ENCODE results near the gene ARHGAP26. TPM values are rescaled to one million over a fixed set of nuclear protein-coding genes. Genes with fewer than 3 reads are reported as not detected.
A peak's percentile ranks its signal among the peaks of the same experiment; 100 is the strongest.

ARHGAP26 gene
- total RNA-seq, 1 experiment from 2014 or later = 39.8 TPM

DNA sequence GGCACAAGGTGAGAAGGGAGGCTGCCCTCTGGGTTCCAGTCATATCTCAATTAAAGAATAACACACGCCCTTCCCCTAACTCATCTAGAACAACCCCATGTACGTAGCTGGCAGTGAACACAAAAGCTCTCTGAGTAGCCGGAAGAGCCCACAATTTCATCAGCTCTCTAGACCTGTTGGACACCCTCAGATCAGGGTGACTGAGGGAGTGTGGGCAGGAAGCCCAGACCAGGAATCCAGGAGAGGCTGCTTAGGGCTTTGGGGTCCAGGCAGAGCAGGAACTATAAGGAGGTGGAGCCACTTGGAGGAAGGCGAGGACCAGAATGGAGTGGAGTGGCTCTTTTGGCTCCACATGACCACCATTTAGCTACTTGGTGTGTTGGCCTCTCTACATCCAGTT, 395.9 kb downstream of the ARHGAP26 start:
- Histone ChIP-seq H3K9me2 (replicated peaks; ENCODE audit: insufficient read depth, low read length) (no peaks in the 10 kb centered on the region), H3K4me1 (ENCODE audit: low read length) (peaks cover 92% of the 10 kb centered on the region), H3K4me2 (ENCODE audit: low read depth, low read length, poor library complexity, severe bottlenecking) (peak overlapping the region; percentile 55), H3K9ac (ENCODE audit: low read length) (peak overlapping the region; percentile 66), H4K20me1 (ENCODE audit: insufficient read depth, low read depth, low read length) (no peaks in the 10 kb centered on the region), H3K36me3 (ENCODE audit: insufficient read depth, low read length) (0 out of 2 replicates have a peak, but pooled peaks cover under 1% of the 10 kb centered on the region), H3K79me2 (ENCODE audit: low read length) (peaks cover 27% of the 10 kb centered on the region), H3K4me3 (ENCODE audit: low read length) (peak overlapping the region; percentile 30), H3K27me3 (ENCODE audit: low read length) (no peaks in the 10 kb centered on the region), H3K9me3 (ENCODE audit: low read length) (no peaks in the 10 kb centered on the region), H3K27ac (ENCODE audit: low read length) (peak overlapping the region; percentile 100), H2AFZ (ENCODE audit: low read length) (no peak overlapping the region)
- DNase-seq = no peak

GRCh38 chr5:143166661-143167420, 396.7 kb downstream of the ARHGAP26 start:
- Histone ChIP-seq H3K27me3 (ENCODE audit: low read length) (no peaks in the 10 kb centered on the region), H3K4me1 (ENCODE audit: low read length) (peaks cover 92% of the 10 kb centered on the region), H3K9me3 (ENCODE audit: low read length) (no peaks in the 10 kb centered on the region), H3K9ac (ENCODE audit: low read length) (peak overlapping the region; percentile 66), H2AFZ (ENCODE audit: low read length) (no peak overlapping the region), H3K9me2 (replicated peaks; ENCODE audit: insufficient read depth, low read length) (no peaks in the 10 kb centered on the region), H3K27ac (ENCODE audit: low read length) (peak overlapping the region; percentile 100), H3K36me3 (ENCODE audit: insufficient read depth, low read length) (0 out of 2 replicates have a peak, but pooled peaks cover 4% of the 10 kb centered on the region), H3K79me2 (ENCODE audit: low read length) (peaks cover 30% of the 10 kb centered on the region), H4K20me1 (ENCODE audit: insufficient read depth, low read depth, low read length) (no peaks in the 10 kb centered on the region), H3K4me2 (ENCODE audit: low read depth, low read length, poor library complexity, severe bottlenecking) (peak overlapping the region; percentile 55), H3K4me3 (ENCODE audit: low read length) (no peak overlapping the region)
- DNase-seq = no peak

- Histone ChIP-seq H3K4me1 (ENCODE audit: low read length) (peaks cover 98% of the 10 kb centered on the region), H3K27ac (ENCODE audit: low read length) (peak overlapping the region; percentile 100), H3K9ac (ENCODE audit: low read length) (peak overlapping the region; percentile 91), H3K4me2 (ENCODE audit: low read depth, low read length, poor library complexity, severe bottlenecking) (peak overlapping the region; percentile 94), H3K36me3 (ENCODE audit: insufficient read depth, low read length) (0 out of 2 replicates have a peak, but pooled peaks cover 4% of the 10 kb centered on the region), H2AFZ (ENCODE audit: low read length) (no peak overlapping the region), H3K4me3 (ENCODE audit: low read length) (peak overlapping the region; percentile 61), H4K20me1 (ENCODE audit: insufficient read depth, low read depth, low read length) (no peaks in the 10 kb centered on the region), H3K79me2 (ENCODE audit: low read length) (peaks cover 32% of the 10 kb centered on the region), H3K9me2 (replicated peaks; ENCODE audit: insufficient read depth, low read length) (no peaks in the 10 kb centered on the region), H3K9me3 (ENCODE audit: low read length) (no peaks in the 10 kb centered on the region), H3K27me3 (ENCODE audit: low read length) (no peaks in the 10 kb centered on the region)
- peak; percentile 96 for DNase-seq
These were observed 398.1 kb downstream of the ARHGAP26 start for GRCh38 chr5:143168171-143168741.

DNA sequence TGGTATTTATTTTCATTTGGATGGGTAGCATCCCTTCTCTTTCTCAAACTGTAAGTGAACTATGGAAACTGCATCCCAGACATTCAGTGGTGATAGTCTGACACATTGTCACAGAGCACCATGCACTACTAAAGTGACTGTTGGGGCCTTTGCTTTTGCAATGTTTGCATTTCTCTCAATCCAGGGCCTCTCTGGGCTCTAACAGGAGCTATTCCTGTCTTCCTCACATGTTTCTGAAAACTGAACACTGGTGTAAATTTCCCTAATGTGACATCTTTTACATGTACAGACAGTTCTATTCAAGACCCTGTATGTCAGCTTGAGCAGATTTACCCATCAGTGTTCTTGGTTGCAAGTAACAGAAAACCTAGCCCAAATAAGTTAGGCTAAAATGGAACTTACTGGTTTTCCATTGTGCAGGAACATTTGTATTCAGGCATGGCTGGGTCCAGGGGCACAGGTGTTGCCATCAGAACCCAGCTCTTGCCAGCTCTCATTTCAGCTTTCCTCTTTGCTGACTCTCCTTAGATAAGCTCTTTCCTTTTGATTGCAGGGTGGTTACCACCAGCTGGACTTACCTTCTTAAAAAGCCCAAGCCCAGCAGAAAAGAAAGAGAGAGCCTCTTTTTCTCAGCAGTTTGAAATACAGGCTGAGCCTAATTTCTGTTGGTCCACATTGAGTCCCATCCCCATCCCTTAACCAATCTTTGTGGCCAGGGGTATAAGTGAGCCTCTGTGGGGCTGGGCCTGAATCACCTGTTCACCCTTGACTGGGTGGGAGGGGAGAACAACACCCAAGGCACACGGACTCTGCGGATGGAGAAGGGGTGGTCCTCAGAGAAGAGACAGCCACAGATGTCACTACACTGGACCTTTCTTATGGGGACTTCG, 399.0 kb downstream of the ARHGAP26 start:
- H3K4me1 ChIP-seq (ENCODE audit: low read length) = peaks cover 100% of the 10 kb centered on the region
- peak overlapping the region; percentile 94 for H3K4me2 ChIP-seq (ENCODE audit: low read depth, low read length, poor library complexity, severe bottlenecking)
- 0 out of 2 replicates have a peak, but pooled peaks cover 4% of the 10 kb centered on the region for H3K36me3 ChIP-seq (ENCODE audit: insufficient read depth, low read length)
- H3K9me3 ChIP-seq (ENCODE audit: low read length) = no peaks in the 10 kb centered on the region
- H3K4me3 ChIP-seq (ENCODE audit: low read length) = peak overlapping the region; percentile 61
- H3K9ac ChIP-seq (ENCODE audit: low read length) = peak overlapping the region; percentile 91
- no peaks in the 10 kb centered on the region for H4K20me1 ChIP-seq (ENCODE audit: insufficient read depth, low read depth, low read length)
- H3K9me2 ChIP-seq (replicated peaks; ENCODE audit: insufficient read depth, low read length) = no peaks in the 10 kb centered on the region
- peak; percentile 96 for DNase-seq
- H3K27me3 ChIP-seq (ENCODE audit: low read length) = no peaks in the 10 kb centered on the region
- no peak overlapping the region for H2AFZ ChIP-seq (ENCODE audit: low read length)
- peaks cover 34% of the 10 kb centered on the region for H3K79me2 ChIP-seq (ENCODE audit: low read length)
- peak overlapping the region; percentile 100 for H3K27ac ChIP-seq (ENCODE audit: low read length)

GRCh38 chr5:143170104-143170503, 399.9 kb downstream of the ARHGAP26 start:
- H3K9me3 ChIP-seq (ENCODE audit: low read length) = no peaks in the 10 kb centered on the region
- peak; percentile 90 for DNase-seq
- H3K79me2 ChIP-seq (ENCODE audit: low read length) = peaks cover 34% of the 10 kb centered on the region
- peak overlapping the region; percentile 91 for H3K9ac ChIP-seq (ENCODE audit: low read length)
- H3K4me3 ChIP-seq (ENCODE audit: low read length) = peak overlapping the region; percentile 61
- H3K4me2 ChIP-seq (ENCODE audit: low read depth, low read length, poor library complexity, severe bottlenecking) = peak overlapping the region; percentile 94
- H3K27ac ChIP-seq (ENCODE audit: low read length) = peak overlapping the region; percentile 100
- H3K4me1 ChIP-seq (ENCODE audit: low read length) = peaks cover 100% of the 10 kb centered on the region
- no peaks in the 10 kb centered on the region for H4K20me1 ChIP-seq (ENCODE audit: insufficient read depth, low read depth, low read length)
- 0 out of 2 replicates have a peak, but pooled peaks cover 4% of the 10 kb centered on the region for H3K36me3 ChIP-seq (ENCODE audit: insufficient read depth, low read length)
- H2AFZ ChIP-seq (ENCODE audit: low read length) = no peak overlapping the region
- no peaks in the 10 kb centered on the region for H3K9me2 ChIP-seq (replicated peaks; ENCODE audit: insufficient read depth, low read length)
- H3K27me3 ChIP-seq (ENCODE audit: low read length) = no peaks in the 10 kb centered on the region

DNA sequence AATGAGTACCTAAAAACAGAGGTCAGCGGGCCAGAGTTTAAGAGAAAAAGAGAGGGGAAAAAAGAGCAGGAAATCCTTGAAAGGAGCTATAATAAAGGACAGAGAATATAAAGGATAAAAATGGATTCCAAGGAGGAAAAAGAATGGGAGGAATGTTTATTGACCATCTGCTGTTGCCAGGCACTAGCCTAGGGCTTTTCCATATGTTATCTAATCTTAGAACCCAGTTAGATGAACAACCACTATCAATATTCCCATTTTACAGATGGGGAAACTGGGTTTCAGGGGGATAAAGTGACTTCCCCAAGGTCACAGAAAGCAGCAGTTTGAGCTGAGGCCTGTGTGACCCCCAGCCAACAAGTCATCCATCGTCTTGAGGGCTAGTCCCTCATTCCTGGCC, 400.8 kb downstream of the ARHGAP26 start:
- H3K4me1 ChIP-seq (ENCODE audit: low read length) = peaks cover 100% of the 10 kb centered on the region
- no peaks in the 10 kb centered on the region for H3K9me2 ChIP-seq (replicated peaks; ENCODE audit: insufficient read depth, low read length)
- no peak overlapping the region for H2AFZ ChIP-seq (ENCODE audit: low read length)
- peak overlapping the region; percentile 91; the same call in 1 of the 2 replicates for H3K9ac ChIP-seq (ENCODE audit: low read length)
- no peaks in the 10 kb centered on the region for H3K27me3 ChIP-seq (ENCODE audit: low read length)
- DNase-seq = no peak
- no peaks in the 10 kb centered on the region for H3K9me3 ChIP-seq (ENCODE audit: low read length)
- H3K4me2 ChIP-seq (ENCODE audit: low read depth, low read length, poor library complexity, severe bottlenecking) = no peak overlapping the region
- no peaks in the 10 kb centered on the region for H4K20me1 ChIP-seq (ENCODE audit: insufficient read depth, low read depth, low read length)
- H3K79me2 ChIP-seq (ENCODE audit: low read length) = peaks cover 29% of the 10 kb centered on the region
- peak overlapping the region; percentile 100 for H3K27ac ChIP-seq (ENCODE audit: low read length)
- 0 out of 2 replicates have a peak, but pooled peaks cover 4% of the 10 kb centered on the region for H3K36me3 ChIP-seq (ENCODE audit: insufficient read depth, low read length)
- no peak overlapping the region for H3K4me3 ChIP-seq (ENCODE audit: low read length)

GRCh38 chr5:143172739-143173138, 402.6 kb downstream of the ARHGAP26 start:
- H3K27ac ChIP-seq (ENCODE audit: low read length) = peak overlapping the region; percentile 100
- H3K9ac ChIP-seq (ENCODE audit: low read length) = no peak overlapping the region
- H3K36me3 ChIP-seq (ENCODE audit: insufficient read depth, low read length) = 0 out of 2 replicates have a peak, but pooled peaks cover 4% of the 10 kb centered on the region
- H3K27me3 ChIP-seq (ENCODE audit: low read length) = no peaks in the 10 kb centered on the region
- H4K20me1 ChIP-seq (ENCODE audit: insufficient read depth, low read depth, low read length) = no peaks in the 10 kb centered on the region
- peaks cover 100% of the 10 kb centered on the region for H3K4me1 ChIP-seq (ENCODE audit: low read length)
- no peak overlapping the region for H3K4me3 ChIP-seq (ENCODE audit: low read length)
- no peaks in the 10 kb centered on the region for H3K9me2 ChIP-seq (replicated peaks; ENCODE audit: insufficient read depth, low read length)
- DNase-seq = no peak
- H3K4me2 ChIP-seq (ENCODE audit: low read depth, low read length, poor library complexity, severe bottlenecking) = no peak overlapping the region
- peaks cover 32% of the 10 kb centered on the region for H3K79me2 ChIP-seq (ENCODE audit: low read length)
- H2AFZ ChIP-seq (ENCODE audit: low read length) = no peak overlapping the region
- no peaks in the 10 kb centered on the region for H3K9me3 ChIP-seq (ENCODE audit: low read length)

Measured in Karpas-422 (cell line).